Midbrain (tissue), 1 donor: ENCODE measurements around the gene ETV1.
A peak's percentile ranks its signal among the peaks of the same experiment; 100 is the strongest.

Experiments
- DNase-seq: peaks from one replicate; lab custom pipeline; 2025; lab: John Stamatoyannopoulos, UW

The ETV1 gene

GRCh38 chr7:13989126-13989948 is at the start of gene ETV1:
Gene ETV1, minus strand, starts transcription at chr7:13989666. Its CDS starts 614 bp downstream, at chr7:13989052.
- peak; percentile 76 for DNase-seq

- no peak for DNase-seq
Observed at GRCh38 chr7:14024406-14024805, 34.9 kb upstream of the ETV1 start.

GRCh38 chr7:14023838-14024237 is 34.4 kb upstream of the ETV1 start:
- no peak for DNase-seq

GRCh38 chr7:14023342-14023741 is 33.9 kb upstream of the ETV1 start:
- no peak for DNase-seq

- DNase-seq, result no peak
Observed at GRCh38 chr7:14021069-14021468, 31.6 kb upstream of the ETV1 start.

GRCh38 chr7:14020339-14020900 is 31.0 kb upstream of the ETV1 start:
- no peak for DNase-seq

GRCh38 chr7:14018751-14019150 is 29.3 kb upstream of the ETV1 start:
- DNase-seq, result no peak

GRCh38 chr7:14016950-14017349 is 27.5 kb upstream of the ETV1 start:
- no peak for DNase-seq

- no peak for DNase-seq
Observed at GRCh38 chr7:14013898-14014297, 24.4 kb upstream of the ETV1 start.

GRCh38 chr7:14009453-14010418 is 20.3 kb upstream of the ETV1 start:
- DNase-seq, result no peak

- no peak for DNase-seq
Observed at GRCh38 chr7:14001139-14001538, 11.7 kb upstream of the ETV1 start.

- no peak for DNase-seq
Observed at GRCh38 chr7:14000247-14000646, 10.8 kb upstream of the ETV1 start.

GRCh38 chr7:13998866-13999265 is 9.4 kb upstream of the ETV1 start:
- no peak for DNase-seq

GRCh38 chr7:13992596-13992964 is 3.1 kb upstream of the ETV1 start:
- no peak for DNase-seq

GRCh38 chr7:13991791-13992595 is 2.5 kb upstream of the ETV1 start:
- DNase-seq, result no peak

GRCh38 chr7:13990984-13991790 is 1.7 kb upstream of the ETV1 start:
- peak; percentile 94 for DNase-seq

- DNase-seq, result peak; percentile 63
Observed at GRCh38 chr7:13990319-13990983, 985 bp upstream of the ETV1 start.

GRCh38 chr7:13989949-13990305 is 461 bp upstream of the ETV1 start:
- DNase-seq, result no peak

GRCh38 chr7:13988731-13989125 is 738 bp downstream of the ETV1 start:
- peak; percentile 51 for DNase-seq

GRCh38 chr7:13988065-13988464 is 1.4 kb downstream of the ETV1 start:
- no peak for DNase-seq
